SH-SY5Y (cell line): ENCODE results near the gene OGDHL.

Source experiments
- GATA2 ChIP-seq: IDR thresholded peaks from 2 replicates; pipeline ENCODE4 v1.6.1; 2011; ENCODE audit warnings: mild to moderate bottlenecking, low read depth, low read length
- GATA3 ChIP-seq: IDR thresholded peaks from 2 replicates; pipeline ENCODE4 v1.6.1; 2011; ENCODE audit warnings: low read depth, mild to moderate bottlenecking, low read length, moderate library complexity

DNA sequence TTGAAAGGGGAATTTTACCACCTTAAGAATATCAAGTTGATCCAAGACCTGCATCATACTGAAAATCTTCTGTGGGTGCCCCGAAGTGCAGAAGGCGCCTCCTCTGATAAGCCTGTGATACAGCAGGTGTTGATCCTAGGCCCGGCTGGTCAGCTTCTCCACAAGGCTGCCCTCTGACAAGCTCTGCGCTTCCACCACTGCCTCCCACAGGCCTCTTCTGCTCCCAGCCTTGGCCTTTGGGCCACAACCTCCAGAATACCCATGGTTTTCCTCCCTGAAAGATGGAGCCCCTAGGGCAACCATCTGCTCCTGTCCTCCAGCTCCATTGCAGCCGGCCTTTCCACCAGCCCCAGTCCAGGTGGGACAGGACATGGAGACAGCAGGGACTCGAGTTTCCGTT, 5.6 kb upstream of the OGDHL start:
- TF ChIP-seq GATA2: no peak
- TF ChIP-seq GATA3: no peak
